ENCODE measurements around the gene USP5.

Gene USP5

DNA sequence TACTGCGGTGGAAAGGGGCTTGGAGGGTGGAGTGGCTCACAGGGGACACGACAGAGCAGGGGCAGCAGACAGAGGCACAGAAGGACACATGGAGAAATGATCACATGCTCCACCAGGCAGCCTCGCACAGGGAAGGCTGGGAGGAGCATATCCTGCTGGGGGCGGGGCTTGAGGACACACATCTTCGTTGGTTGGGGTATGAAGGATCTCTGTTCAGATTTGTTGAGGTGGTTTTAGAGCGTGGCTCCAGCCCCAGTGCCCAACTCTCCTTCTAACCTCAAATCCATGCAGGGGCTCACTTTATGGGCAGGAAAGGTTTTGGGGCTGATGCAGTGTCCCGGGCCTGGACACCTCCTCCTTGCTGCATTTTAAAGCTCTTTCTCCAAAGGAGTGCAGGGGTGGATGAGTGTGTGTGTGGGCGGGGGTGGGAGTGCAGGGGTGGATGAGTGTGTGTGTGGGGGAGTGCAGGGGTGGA, 24.5 kb upstream of the USP5 start:
- TF ChIP-seq, protein P1, sequence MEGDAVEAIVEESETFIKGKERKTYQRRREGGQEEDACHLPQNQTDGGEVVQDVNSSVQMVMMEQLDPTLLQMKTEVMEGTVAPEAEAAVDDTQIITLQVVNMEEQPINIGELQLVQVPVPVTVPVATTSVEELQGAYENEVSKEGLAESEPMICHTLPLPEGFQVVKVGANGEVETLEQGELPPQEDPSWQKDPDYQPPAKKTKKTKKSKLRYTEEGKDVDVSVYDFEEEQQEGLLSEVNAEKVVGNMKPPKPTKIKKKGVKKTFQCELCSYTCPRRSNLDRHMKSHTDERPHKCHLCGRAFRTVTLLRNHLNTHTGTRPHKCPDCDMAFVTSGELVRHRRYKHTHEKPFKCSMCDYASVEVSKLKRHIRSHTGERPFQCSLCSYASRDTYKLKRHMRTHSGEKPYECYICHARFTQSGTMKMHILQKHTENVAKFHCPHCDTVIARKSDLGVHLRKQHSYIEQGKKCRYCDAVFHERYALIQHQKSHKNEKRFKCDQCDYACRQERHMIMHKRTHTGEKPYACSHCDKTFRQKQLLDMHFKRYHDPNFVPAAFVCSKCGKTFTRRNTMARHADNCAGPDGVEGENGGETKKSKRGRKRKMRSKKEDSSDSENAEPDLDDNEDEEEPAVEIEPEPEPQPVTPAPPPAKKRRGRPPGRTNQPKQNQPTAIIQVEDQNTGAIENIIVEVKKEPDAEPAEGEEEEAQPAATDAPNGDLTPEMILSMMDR (conservative IDR thresholded peaks at IDR 0.05; ENCODE audit: low read depth, low read length) = no peak
- no peak overlapping the region for H3K4me2 ChIP-seq
- peaks cover 77% of the 10 kb centered on the region for H3K27me3 ChIP-seq (ENCODE audit: insufficient read depth, low read depth)
- H3K79me2 ChIP-seq (ENCODE audit: insufficient read depth, low read depth) = no peaks in the 10 kb centered on the region
- peaks cover 6% of the 10 kb centered on the region for H3K4me1 ChIP-seq (ENCODE audit: low read depth, poor library complexity, severe bottlenecking)
- H4K20me1 ChIP-seq (ENCODE audit: insufficient read depth) = no peaks in the 10 kb centered on the region
- H3K36me3 ChIP-seq (ENCODE audit: insufficient read depth) = no peaks in the 10 kb centered on the region
- H3K27ac ChIP-seq = no peak overlapping the region
- H2AFZ ChIP-seq (ENCODE audit: low read depth) = no peak overlapping the region
- H3K9ac ChIP-seq = no peak overlapping the region
- H3K4me3 ChIP-seq (IDR thresholded peaks at IDR 0.05; ENCODE audit: insufficient read depth, low read depth, low read length) = no peak overlapping the region

DNA sequence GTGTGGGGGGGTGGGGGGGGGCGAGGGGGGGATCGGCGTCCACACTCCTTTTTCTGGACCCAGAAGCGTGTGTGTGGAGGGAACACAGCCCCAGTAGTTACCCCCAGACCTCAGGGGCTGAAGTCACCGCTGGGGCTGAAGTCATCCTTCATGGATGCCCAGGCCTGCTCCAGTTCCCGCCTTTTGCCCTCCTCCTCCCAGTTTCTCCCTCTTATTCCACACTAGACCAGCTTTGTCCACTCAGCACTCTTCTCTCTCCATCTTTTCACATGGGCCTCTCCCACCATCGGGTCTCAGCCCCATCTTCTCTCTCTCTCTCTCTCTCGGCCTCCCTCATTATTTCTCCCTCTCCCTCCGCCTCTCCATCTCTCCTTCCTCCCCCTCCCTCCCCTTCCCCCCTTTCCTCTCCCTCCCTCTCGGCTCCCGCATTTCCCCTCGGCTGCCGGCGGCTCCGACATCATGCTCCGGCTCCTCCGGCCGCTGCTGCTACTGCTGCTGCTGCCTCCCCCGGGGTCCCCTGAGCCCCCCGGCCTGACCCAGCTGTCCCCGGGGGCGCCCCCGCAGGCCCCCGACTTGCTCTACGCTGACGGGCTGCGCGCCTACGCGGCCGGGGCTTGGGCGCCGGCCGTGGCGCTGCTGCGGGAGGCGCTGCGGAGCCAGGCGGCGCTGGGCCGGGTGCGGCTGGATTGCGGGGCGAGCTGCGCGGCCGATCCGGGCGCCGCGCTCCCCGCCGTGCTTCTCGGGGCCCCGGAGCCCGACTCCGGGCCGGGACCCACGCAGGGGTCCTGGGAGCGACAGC, 23.8 kb upstream of the USP5 start, which contains the start of gene P3H3:
P3H3 (plus strand) TSS at position 426 of the 799 bp plus-strand sequence; CDS start at position 460, 34 bp downstream.
- H3K9ac ChIP-seq = no peak within 1 kb of the TSS
- H3K4me1 ChIP-seq (ENCODE audit: low read depth, poor library complexity, severe bottlenecking) = peaks cover 6% of the 10 kb centered on the region

DNA sequence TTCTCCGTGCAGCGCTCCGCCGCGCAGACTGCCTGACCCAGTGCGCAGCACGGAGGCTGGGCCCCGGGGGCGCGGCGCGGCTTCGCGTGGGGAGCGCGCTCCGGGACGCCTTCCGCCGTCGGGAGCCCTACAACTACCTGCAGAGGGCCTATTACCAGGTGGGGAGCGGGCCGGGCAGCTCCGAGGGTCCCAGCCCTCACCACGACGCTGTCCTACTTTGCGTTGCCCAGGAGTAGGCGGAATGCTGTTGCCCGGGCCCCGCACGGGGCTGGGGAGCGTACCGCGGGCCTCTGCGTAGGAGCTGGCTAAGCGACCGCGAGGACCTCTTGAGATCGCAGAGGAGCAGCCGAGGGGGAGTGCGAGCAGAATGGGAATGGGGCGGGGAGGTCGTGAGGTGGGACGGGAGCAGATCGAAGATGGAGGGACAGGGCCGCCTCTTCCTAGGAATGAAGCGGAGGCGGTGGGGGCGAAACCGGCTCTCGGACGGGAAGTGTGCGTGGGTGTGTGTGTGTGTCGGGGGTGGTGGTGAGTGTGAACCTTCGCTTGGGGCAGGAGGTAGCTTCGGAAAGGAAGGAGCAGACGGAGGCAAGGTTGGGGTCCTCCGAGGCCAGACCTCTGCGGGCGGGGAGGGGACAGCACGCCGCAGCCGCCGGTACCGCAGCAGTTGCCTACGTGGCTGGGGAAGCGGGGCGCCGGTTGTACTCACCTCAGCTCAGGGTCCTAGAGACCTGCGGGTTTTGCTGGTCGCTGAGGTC, 23.0 kb upstream of the USP5 start:
- H3K4me2 ChIP-seq = no peak overlapping the region
- H3K27ac ChIP-seq = no peak overlapping the region
- H4K20me1 ChIP-seq (ENCODE audit: insufficient read depth) = no peaks in the 10 kb centered on the region
- no peak overlapping the region for H3K4me3 ChIP-seq (IDR thresholded peaks at IDR 0.05; ENCODE audit: insufficient read depth, low read depth, low read length)
- no peaks in the 10 kb centered on the region for H3K36me3 ChIP-seq (ENCODE audit: insufficient read depth)
- H3K4me1 ChIP-seq (ENCODE audit: low read depth, poor library complexity, severe bottlenecking) = peaks cover 6% of the 10 kb centered on the region
- peaks cover 69% of the 10 kb centered on the region for H3K27me3 ChIP-seq (ENCODE audit: insufficient read depth, low read depth)
- H3K9ac ChIP-seq = no peak overlapping the region
- no peaks in the 10 kb centered on the region for H3K79me2 ChIP-seq (ENCODE audit: insufficient read depth, low read depth)
- TF ChIP-seq, protein P1 (conservative IDR thresholded peaks at IDR 0.05; ENCODE audit: low read depth, low read length) = no peak
- no peak overlapping the region for H2AFZ ChIP-seq (ENCODE audit: low read depth)

More for the DNA sequence above, 23.8 kb upstream of the USP5 start, which contains the start of gene P3H3:
- peaks cover 73% of the 10 kb centered on the region for H3K27me3 ChIP-seq (ENCODE audit: insufficient read depth, low read depth)
- no peaks in the 10 kb centered on the region for H4K20me1 ChIP-seq (ENCODE audit: insufficient read depth)
- H3K36me3 ChIP-seq (ENCODE audit: insufficient read depth) = no peaks in the 10 kb centered on the region
- H3K4me3 ChIP-seq (IDR thresholded peaks at IDR 0.05; ENCODE audit: insufficient read depth, low read depth, low read length) = no peak within 1 kb of the TSS
- TF ChIP-seq, protein P1 (conservative IDR thresholded peaks at IDR 0.05; ENCODE audit: low read depth, low read length) = no peak
- no peak within 1 kb of the TSS for H2AFZ ChIP-seq (ENCODE audit: low read depth)
- H3K27ac ChIP-seq = no peak within 1 kb of the TSS
- H3K4me2 ChIP-seq = no peak within 1 kb of the TSS
- no peaks in the 10 kb centered on the region for H3K79me2 ChIP-seq (ENCODE audit: insufficient read depth, low read depth)

DNA sequence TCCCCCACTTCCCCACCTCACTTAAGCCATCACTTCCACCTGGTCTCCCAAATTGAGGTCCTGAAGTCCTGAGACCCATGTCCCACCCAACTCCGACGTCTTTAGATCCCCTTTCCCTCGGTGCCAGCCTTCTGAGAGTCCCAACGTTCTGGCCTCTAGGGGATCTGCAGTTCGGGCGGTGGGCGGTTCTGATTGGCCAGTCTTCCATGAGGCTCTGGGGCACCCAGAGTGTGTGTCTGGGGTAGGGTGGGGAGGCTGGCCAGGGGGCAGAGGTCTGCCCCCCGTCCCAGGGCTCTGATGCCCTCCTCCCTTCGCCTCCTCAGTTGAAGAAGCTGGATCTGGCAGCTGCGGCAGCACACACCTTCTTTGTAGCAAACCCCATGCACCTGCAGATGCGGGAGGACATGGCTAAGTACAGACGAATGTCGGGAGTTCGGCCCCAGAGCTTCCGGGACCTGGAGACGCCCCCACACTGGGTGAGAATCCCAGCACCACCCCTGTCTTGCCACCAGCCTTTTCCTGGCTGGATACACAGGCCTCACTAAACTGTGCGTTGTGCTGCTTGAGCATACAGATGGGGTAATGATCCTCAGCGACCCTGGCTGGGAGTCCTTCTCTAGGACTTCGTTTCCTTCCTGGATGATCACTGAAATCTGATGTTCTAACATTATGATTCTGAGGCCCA, 22.3 kb upstream of the USP5 start:
- H3K4me1 ChIP-seq (ENCODE audit: low read depth, poor library complexity, severe bottlenecking) = peaks cover 6% of the 10 kb centered on the region
- H3K4me2 ChIP-seq = no peak overlapping the region
- TF ChIP-seq, protein P1 (conservative IDR thresholded peaks at IDR 0.05; ENCODE audit: low read depth, low read length) = no peak
- H3K4me3 ChIP-seq (IDR thresholded peaks at IDR 0.05; ENCODE audit: insufficient read depth, low read depth, low read length) = no peak overlapping the region
- H3K79me2 ChIP-seq (ENCODE audit: insufficient read depth, low read depth) = no peaks in the 10 kb centered on the region
- no peak overlapping the region for H3K9ac ChIP-seq
- no peak overlapping the region for H2AFZ ChIP-seq (ENCODE audit: low read depth)
- no peaks in the 10 kb centered on the region for H4K20me1 ChIP-seq (ENCODE audit: insufficient read depth)
- H3K27me3 ChIP-seq (ENCODE audit: insufficient read depth, low read depth) = peaks cover 69% of the 10 kb centered on the region
- no peak overlapping the region for H3K27ac ChIP-seq
- no peaks in the 10 kb centered on the region for H3K36me3 ChIP-seq (ENCODE audit: insufficient read depth)

All from KMS-11 (cell line).